H1 (cell line): Measurements from ENCODE around the gene BASP1.

Experiments used
- BRCA1 ChIP-seq: IDR thresholded peaks from 2 replicates; pipeline ENCODE4 v1.6.1; 2012; ENCODE audit warnings: low read depth, low read length, improper control_type of control experiment
- CHD2 ChIP-seq: IDR thresholded peaks from 2 replicates; pipeline ENCODE4 v1.6.1; 2012; ENCODE audit warnings: low read length, improper control_type of control experiment
- JUND ChIP-seq: IDR thresholded peaks from 2 replicates; pipeline ENCODE4 v1.6.1; 2011; ENCODE audit warnings: mild to moderate bottlenecking, improper control_type of control experiment, low read length
- SP1 ChIP-seq: IDR thresholded peaks from 2 replicates; pipeline ENCODE4 v1.6.1; 2011; ENCODE audit warnings: low read depth, low read length
- TF ChIP-seq, protein P1 (sequence below), 3 experiments: IDR thresholded peaks; 1 replicate in 2 of 3; 2 replicates in 1 of 3; pipeline versions ENCODE4 v1.5.1 to v1.6.1; 2011; ENCODE audit warnings: low read length in 3 of 3, mild to moderate bottlenecking in 3 of 3, inconsistent platforms in 2 of 3, low read depth in 1 of 3, moderate library complexity in 1 of 3; ENCODE audit not compliant: insufficient read depth in 1 of 3; ENCODE audit errors: control extremely low read depth in 1 of 3
- TF ChIP-seq, protein P2 (sequence below): IDR thresholded peaks from 2 replicates; pipeline ENCODE4 v1.6.1; 2012; ENCODE audit warnings: inconsistent platforms

DNA sequence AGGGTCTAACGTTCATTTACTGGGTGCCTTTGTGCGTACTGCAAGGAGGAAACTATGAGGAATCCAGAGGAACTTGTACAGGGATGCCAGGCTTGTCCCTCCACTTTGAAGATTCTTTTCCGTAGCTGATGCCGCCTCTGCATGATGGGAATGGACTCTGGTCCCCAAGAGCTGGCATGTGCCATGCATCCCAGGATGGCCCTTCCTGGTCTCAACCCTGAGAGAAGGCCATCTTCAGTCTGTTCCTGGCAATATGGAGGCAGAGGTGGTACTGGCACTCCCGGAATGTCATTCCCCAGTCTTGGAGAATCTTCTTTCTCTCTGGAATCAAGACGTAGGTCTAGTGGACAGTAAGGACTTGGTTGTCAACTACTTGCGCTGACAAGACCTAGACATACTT lies 61.5 kb downstream of the BASP1 start:
- TF ChIP-seq JUND (no peak), CHD2 (no peak), BRCA1 (no peak), SP1 (no peak)
- TF ChIP-seq, protein P1, sequence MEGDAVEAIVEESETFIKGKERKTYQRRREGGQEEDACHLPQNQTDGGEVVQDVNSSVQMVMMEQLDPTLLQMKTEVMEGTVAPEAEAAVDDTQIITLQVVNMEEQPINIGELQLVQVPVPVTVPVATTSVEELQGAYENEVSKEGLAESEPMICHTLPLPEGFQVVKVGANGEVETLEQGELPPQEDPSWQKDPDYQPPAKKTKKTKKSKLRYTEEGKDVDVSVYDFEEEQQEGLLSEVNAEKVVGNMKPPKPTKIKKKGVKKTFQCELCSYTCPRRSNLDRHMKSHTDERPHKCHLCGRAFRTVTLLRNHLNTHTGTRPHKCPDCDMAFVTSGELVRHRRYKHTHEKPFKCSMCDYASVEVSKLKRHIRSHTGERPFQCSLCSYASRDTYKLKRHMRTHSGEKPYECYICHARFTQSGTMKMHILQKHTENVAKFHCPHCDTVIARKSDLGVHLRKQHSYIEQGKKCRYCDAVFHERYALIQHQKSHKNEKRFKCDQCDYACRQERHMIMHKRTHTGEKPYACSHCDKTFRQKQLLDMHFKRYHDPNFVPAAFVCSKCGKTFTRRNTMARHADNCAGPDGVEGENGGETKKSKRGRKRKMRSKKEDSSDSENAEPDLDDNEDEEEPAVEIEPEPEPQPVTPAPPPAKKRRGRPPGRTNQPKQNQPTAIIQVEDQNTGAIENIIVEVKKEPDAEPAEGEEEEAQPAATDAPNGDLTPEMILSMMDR (IDR thresholded peaks at IDR 0.05; ENCODE audit: control extremely low read depth in 1 of 3, insufficient read depth in 1 of 3, low read depth in 1 of 3, low read length in 3 of 3) = no peak
- TF ChIP-seq, protein P2, sequence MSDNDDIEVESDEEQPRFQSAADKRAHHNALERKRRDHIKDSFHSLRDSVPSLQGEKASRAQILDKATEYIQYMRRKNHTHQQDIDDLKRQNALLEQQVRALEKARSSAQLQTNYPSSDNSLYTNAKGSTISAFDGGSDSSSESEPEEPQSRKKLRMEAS = no peak
